Neural crest cell (in vitro differentiated cells): ENCODE measurements around the gene FSCN2. TPM values are rescaled to one million over a fixed set of nuclear protein-coding genes. Genes with fewer than 3 reads are reported as not detected.

Source experiments
- DNase-seq: peaks from one replicate; pipeline ENCODE4 v3.0.0; 2021; ENCODE audit warnings: low read depth, mixed read lengths, low spot score
- H3K27ac Mint-ChIP-seq: one replicate; pipeline ENCODE4 v1.8.0; 2021; ENCODE audit warnings: mild to moderate bottlenecking, mixed read lengths; ENCODE audit not compliant: unreplicated experiment
- H3K27me3 Mint-ChIP-seq: 2 replicates; pipeline ENCODE4 v1.8.0; 2021; ENCODE audit warnings: low read depth, mild to moderate bottlenecking, mixed read lengths
- H3K36me3 Mint-ChIP-seq: 2 replicates; pipeline ENCODE4 v1.8.0; 2021; ENCODE audit warnings: low read depth, mild to moderate bottlenecking, mixed read lengths
- H3K4me1 Mint-ChIP-seq: 2 replicates; pipeline ENCODE4 v1.8.0; 2021; ENCODE audit warnings: mixed read lengths
- H3K4me3 Mint-ChIP-seq: one replicate; pipeline ENCODE4 v1.8.0; 2021; ENCODE audit warnings: mild to moderate bottlenecking, mixed read lengths
- H3K9me3 Mint-ChIP-seq: 2 replicates; pipeline ENCODE4 v1.8.0; 2021; ENCODE audit warnings: mixed read lengths
- CTCF ChIP-seq: fragments of 200-600 bp; sonication (generic); conservative IDR thresholded peaks from 2 replicates; pipeline ENCODE4 v1.5.0; 2021; ENCODE audit warnings: antibody characterized with exemption, mild to moderate bottlenecking
- total RNA-seq: library from RNA; stranded (reverse); gene quantifications from 2 replicates; pipeline ENCODE4 v1.2.1, GENCODE V29; 2021

The FSCN2 gene
- total RNA-seq, 1 donor from 2014 or later, result 0.56 TPM

- no peak for TF ChIP-seq CTCF
- Mint-ChIP-seq H3K4me1 (peaks cover 5% of the 10 kb centered on the region), H3K27ac (no peak overlapping the region), H3K36me3 (no peaks in the 10 kb centered on the region), H3K9me3 (no peaks in the 10 kb centered on the region), H3K4me3 (no peak overlapping the region), H3K27me3 (peaks cover 8% of the 10 kb centered on the region)
- DNase-seq, result no peak
Measured at GRCh38 chr17:81542431-81543338, 14.5 kb downstream of the FSCN2 start.

DNA sequence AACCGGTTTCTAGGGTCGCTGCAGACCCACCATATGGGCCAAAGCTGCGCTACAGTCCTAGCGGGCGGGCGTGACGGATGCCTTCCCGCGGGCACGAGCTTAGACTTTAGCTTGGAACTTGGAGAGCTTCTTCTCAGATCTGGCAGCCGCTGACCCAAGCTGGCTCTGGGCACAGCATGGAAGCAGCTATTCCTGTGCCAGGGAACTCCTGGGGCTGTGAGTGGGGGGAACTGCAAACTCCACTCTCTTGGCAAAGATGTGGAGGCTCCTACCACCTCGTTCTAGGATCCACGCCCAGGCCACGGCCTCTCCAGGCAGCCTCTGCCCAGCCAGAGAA, 15.1 kb downstream of the FSCN2 start:
- H3K27me3 Mint-ChIP-seq, result peaks cover 3% of the 10 kb centered on the region
- TF ChIP-seq CTCF, result no peak

DNA sequence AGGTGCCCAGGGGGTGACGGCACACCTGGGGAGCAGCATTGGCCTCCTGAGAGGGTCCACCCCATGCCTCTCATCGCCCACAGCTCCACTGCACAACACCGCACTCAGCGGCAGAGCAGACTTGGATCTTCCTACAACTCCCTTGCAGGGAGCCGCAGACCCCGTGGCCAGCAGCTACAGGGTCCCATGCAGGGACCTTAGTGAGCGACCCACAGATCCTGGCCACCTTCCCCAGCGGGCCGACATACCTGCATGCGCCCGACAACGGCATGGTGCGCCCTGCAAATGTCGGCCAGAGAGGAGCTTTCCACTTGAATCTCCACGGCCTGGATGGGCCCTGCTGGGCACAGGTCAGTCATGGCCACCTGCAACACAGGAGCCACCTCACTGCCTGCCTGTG, 15.6 kb downstream of the FSCN2 start:
- no peaks in the 10 kb centered on the region for H3K4me1 Mint-ChIP-seq
- no peaks in the 10 kb centered on the region for H3K36me3 Mint-ChIP-seq
- no peak overlapping the region for H3K27ac Mint-ChIP-seq
- H3K9me3 Mint-ChIP-seq, result no peaks in the 10 kb centered on the region
- H3K4me3 Mint-ChIP-seq, result no peak overlapping the region
- no peak for DNase-seq
- no peak for TF ChIP-seq CTCF
- no peaks in the 10 kb centered on the region for H3K27me3 Mint-ChIP-seq

More for the DNA sequence above, 15.1 kb downstream of the FSCN2 start:
- Mint-ChIP-seq H3K27ac (no peak overlapping the region), H3K36me3 (no peaks in the 10 kb centered on the region), H3K9me3 (no peaks in the 10 kb centered on the region), H3K4me3 (no peak overlapping the region), H3K4me1 (no peaks in the 10 kb centered on the region)
- no peak for DNase-seq

DNA sequence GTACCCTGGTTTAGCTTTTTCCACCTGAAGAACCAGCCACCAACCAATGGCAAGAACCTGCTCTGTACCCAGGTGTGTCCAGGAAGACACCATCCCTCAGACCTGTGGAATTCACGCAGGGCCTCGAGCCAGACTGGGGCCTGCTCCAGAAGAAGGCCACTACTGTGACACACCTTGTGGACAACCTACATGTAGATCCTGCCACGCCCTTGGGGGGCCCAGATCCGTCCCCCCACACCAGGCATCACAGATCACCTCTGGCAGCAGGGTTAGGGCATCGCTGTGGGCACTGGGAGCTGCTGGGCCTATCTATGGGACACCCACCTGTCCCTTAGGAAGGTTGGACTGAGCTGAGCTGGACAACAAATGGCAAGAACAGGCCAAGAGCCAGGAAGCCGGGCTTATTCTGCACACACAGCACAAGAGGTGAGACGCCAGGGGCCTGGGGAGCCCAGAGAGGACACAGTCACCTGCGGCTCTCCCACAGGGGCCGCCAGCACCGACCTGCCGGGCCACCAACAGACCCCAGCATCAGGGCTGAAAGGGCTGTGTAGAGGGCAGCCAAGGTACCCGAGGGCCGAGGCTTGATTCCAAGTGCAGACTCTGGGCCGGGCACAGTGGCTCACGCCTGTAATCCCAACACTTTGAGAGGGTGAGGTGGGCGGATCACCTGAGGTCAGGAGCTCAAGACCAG, 16.3 kb downstream of the FSCN2 start:
- Mint-ChIP-seq H3K36me3 (peaks cover 1% of the 10 kb centered on the region), H3K4me1 (peaks cover 2% of the 10 kb centered on the region), H3K9me3 (no peaks in the 10 kb centered on the region)

More for the DNA sequence above, 16.3 kb downstream of the FSCN2 start:
- H3K27ac Mint-ChIP-seq, result no peak overlapping the region
- H3K4me3 Mint-ChIP-seq, result peak overlapping the region; percentile 19
- DNase-seq, result no peak
- TF ChIP-seq CTCF, result no peak
- no peaks in the 10 kb centered on the region for H3K27me3 Mint-ChIP-seq
